Limb (tissue), 2 donors: Measurements from ENCODE around the gene UBR3.
"Not testable (repeated sequence)": the region's sequence is repeated elsewhere in the genome, so short reads cannot be mapped to it uniquely, and the experiment has no call there.

Experiments
- DNase-seq, 2 donors: peaks; one replicate each; pipeline ENCODE4 v3.0.0-alpha.2; 2016; ENCODE audit errors: extremely low spot score in 2 of 2

Gene UBR3

GRCh38 chr2:169946092-169946491 is 118.8 kb downstream of the UBR3 start:
- no peak for DNase-seq

GRCh38 chr2:169946546-169946945 is 119.3 kb downstream of the UBR3 start:
- DNase-seq, result no peak

- DNase-seq, result no peak
Measured at GRCh38 chr2:169955940-169956339, 128.7 kb downstream of the UBR3 start.

GRCh38 chr2:169957219-169957618 is 130.0 kb downstream of the UBR3 start:
- DNase-seq, result not testable (repeated sequence)

GRCh38 chr2:169961911-169962310 is 134.7 kb downstream of the UBR3 start:
- DNase-seq, result no peak

- DNase-seq, result no peak
Measured at GRCh38 chr2:169963786-169964185, 136.5 kb downstream of the UBR3 start.

- no peak for DNase-seq
Measured at GRCh38 chr2:169964740-169965139, 137.5 kb downstream of the UBR3 start.

GRCh38 chr2:169965495-169965894 is 138.2 kb downstream of the UBR3 start:
- DNase-seq, result no peak

- DNase-seq, result no peak
Measured at GRCh38 chr2:169966454-169966853, 139.2 kb downstream of the UBR3 start.

GRCh38 chr2:169968743-169969142 is 141.5 kb downstream of the UBR3 start:
- no peak for DNase-seq

GRCh38 chr2:169975221-169975620 is 148.0 kb downstream of the UBR3 start:
- DNase-seq, result no peak

- DNase-seq, result no peak
Measured at GRCh38 chr2:169976335-169976851, 149.1 kb downstream of the UBR3 start.

- DNase-seq, result no peak
Measured at GRCh38 chr2:169977530-169977929, 150.3 kb downstream of the UBR3 start.

- no peak for DNase-seq
Measured at GRCh38 chr2:169978402-169979017, 151.3 kb downstream of the UBR3 start.

GRCh38 chr2:169979025-169979424 is 151.8 kb downstream of the UBR3 start:
- DNase-seq, result no peak

- DNase-seq, result no peak
Measured at GRCh38 chr2:169980001-169980400, 152.7 kb downstream of the UBR3 start.

- DNase-seq, result no peak
Measured at GRCh38 chr2:169980643-169981042, 153.4 kb downstream of the UBR3 start.

GRCh38 chr2:169982929-169983328 is 155.7 kb downstream of the UBR3 start:
- no peak for DNase-seq

GRCh38 chr2:169983506-169983905 is 156.3 kb downstream of the UBR3 start:
- DNase-seq, result no peak

- no peak for DNase-seq
Measured at GRCh38 chr2:169984145-169984544, 156.9 kb downstream of the UBR3 start.

GRCh38 chr2:169994752-169995151 is 167.5 kb downstream of the UBR3 start:
- DNase-seq, result no peak

- no peak for DNase-seq
Measured at GRCh38 chr2:169997140-169997887, 170.1 kb downstream of the UBR3 start.

GRCh38 chr2:169999054-169999453 is 171.8 kb downstream of the UBR3 start:
- peak in 1 of 2 donors; percentile 21 for DNase-seq
